Muscle of leg (tissue), 11 donors: ENCODE data around the gene MLPH. TPM values are rescaled to one million over a fixed set of nuclear protein-coding genes. Genes with fewer than 3 reads are reported as not detected.

Source experiments
- DNase-seq: peaks from one replicate; pipeline ENCODE4 v3.0.0; 2013
- H3K27ac ChIP-seq: one replicate; pipeline ENCODE4 v1.5.1; 2013; ENCODE audit warnings: mild to moderate bottlenecking, low read length, control low read depth
- H3K27me3 ChIP-seq: one replicate; pipeline ENCODE4 v1.6.1; 2013; ENCODE audit warnings: low read length; ENCODE audit not compliant: control insufficient read depth, insufficient read depth
- H3K36me3 ChIP-seq: one replicate; pipeline ENCODE4 v1.6.1; 2013; ENCODE audit warnings: low read length; ENCODE audit not compliant: control insufficient read depth, insufficient read depth
- H3K4me1 ChIP-seq: one replicate; pipeline ENCODE4 v1.6.1; 2013; ENCODE audit warnings: low read length; ENCODE audit not compliant: control insufficient read depth, insufficient read depth
- H3K4me3 ChIP-seq: one replicate; pipeline ENCODE4 v1.5.1; 2013; ENCODE audit warnings: low read length, control low read depth
- H3K9me3 ChIP-seq: replicated peaks from 2 replicates; pipeline ENCODE4 v1.6.1; 2013; ENCODE audit warnings: low read depth, low read length; ENCODE audit not compliant: control insufficient read depth
- WGBS: methylation state at CpG from one replicate; pipeline ENCODE4 v1.1.5; 2013; ENCODE audit warnings: missing lambda C conversion rate; ENCODE audit not compliant: insufficient coverage; 5-methylcytosine and 5-hydroxymethylcytosine counted together
- polyA plus RNA-seq, 8 donors: library from polyadenylated mRNA; unstranded; fragments of 120-200 nt; gene quantifications; one replicate each; pipeline versions ENCODE4 v1.2.1 to v1.2.3, GENCODE V29; 2013; ENCODE audit warnings: inconsistent platforms in 1 of 8, low replicate concordance in 1 of 8; ENCODE audit not compliant: insufficient read length in 8 of 8, insufficient read depth in 1 of 8
- total RNA-seq: library from RNA; stranded (reverse); fragments of 120-200 nt; gene quantifications from one replicate; pipeline ENCODE4 v1.2.4, GENCODE V29; 2013

The MLPH gene
- total and polyA plus RNA-seq, 9 donors, result 0.22 to 4.5 (median 0.96) TPM

DNA sequence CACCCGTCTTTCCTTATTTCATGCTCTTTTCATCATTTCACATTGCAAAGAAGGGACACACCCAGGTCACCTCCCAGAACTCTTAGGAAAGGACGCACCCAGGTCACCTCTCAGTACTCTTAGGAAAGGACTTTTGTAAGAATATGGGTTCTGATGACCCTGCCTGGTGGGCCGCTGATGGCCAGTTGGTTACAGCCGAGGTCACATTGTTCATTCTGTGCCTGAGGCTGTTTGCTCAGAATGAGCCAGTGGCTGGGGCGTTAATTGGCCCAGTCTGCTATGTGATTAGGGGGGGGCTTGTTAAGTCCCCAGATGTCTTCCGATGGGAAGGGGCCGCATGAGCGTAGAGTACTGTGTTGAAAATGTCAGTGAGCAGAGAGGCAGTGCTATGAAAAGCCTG is 9.4 kb downstream of the MLPH start:
- peaks cover 15% of the 10 kb centered on the region for H3K27me3 ChIP-seq
- H3K4me1 ChIP-seq, result peaks cover 13% of the 10 kb centered on the region
- no peaks in the 10 kb centered on the region for H3K36me3 ChIP-seq
- DNase-seq, result no peak
- 61% methylated on average over 5 of the region's 8 CpGs for WGBS
- no peak overlapping the region for H3K27ac ChIP-seq
- peaks cover 12% of the 10 kb centered on the region for H3K9me3 ChIP-seq
- H3K4me3 ChIP-seq, result no peak overlapping the region

DNA sequence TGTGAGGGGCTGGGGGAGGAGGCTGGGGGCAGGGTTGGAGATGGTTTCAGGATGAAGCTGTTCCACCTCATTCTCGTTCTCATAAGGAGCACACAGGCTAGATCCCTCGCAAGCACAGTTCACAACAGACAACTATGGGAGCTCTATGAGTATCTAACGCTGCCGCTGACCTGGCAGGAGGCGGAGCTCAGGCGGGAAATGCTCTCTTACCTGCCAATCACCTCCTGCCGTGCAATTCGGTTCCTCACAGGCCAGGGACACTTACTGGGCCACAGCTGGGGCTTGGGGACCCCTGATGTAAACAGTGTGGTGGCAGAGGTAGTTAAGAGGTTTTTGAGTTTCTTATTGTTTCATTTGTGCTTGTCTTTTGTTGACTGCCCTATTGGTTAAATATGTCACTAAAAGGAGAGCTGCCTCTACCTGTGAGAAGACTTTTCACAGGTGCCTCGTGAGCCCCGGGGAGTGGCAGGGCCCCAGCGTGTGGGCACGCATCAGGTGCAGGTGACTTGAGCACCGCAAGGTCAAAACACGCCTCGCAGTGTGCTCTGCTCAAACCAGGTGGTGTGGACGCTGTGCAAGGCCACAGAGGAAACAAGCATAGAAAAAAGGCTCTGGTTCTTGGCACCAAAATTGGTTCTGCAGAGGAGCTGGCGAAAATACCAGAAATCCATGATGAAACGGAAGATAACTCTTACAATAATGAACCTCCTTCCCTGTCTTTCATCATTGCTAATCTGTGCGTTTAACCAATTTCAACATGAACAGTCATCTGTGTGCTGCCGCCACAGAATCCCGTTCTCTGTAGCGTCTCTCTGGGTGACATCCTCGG is 10.2 kb downstream of the MLPH start:
- H3K27ac ChIP-seq, result no peak overlapping the region
- 56% methylated on average over 21 of the region's 23 CpGs for whole genome bisulfite sequencing
- no peaks in the 10 kb centered on the region for H3K36me3 ChIP-seq
- H3K4me3 ChIP-seq, result no peak overlapping the region
- DNase-seq, result no peak
- peaks cover 12% of the 10 kb centered on the region for H3K27me3 ChIP-seq
- peaks cover 4% of the 10 kb centered on the region for H3K9me3 ChIP-seq
- H3K4me1 ChIP-seq, result peaks cover 13% of the 10 kb centered on the region

DNA sequence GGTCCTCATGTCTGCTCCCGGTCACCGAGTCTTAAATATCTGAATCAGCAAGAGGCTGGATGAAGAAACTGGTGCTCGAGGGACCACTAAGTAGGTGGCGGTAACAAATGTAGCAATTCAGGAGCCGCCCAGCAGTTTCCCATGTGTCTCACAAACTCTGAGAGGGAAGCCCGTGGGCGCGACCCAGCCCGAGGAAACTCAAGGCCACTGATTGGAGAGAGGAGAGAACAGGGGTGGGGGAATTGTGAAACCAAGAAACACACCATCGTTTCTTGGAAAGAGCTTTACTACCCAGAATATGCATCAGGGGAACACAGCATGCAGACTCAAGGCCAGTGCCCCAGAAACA is 10.8 kb downstream of the MLPH start:
- Histone ChIP-seq H3K4me1 (peaks cover 13% of the 10 kb centered on the region), H3K4me3 (no peak overlapping the region), H3K9me3 (no peaks in the 10 kb centered on the region), H3K36me3 (no peaks in the 10 kb centered on the region), H3K27ac (no peak overlapping the region), H3K27me3 (peaks cover 12% of the 10 kb centered on the region)
- no peak for DNase-seq
- 31% methylated on average over 6 of the region's 10 CpGs for WGBS

DNA sequence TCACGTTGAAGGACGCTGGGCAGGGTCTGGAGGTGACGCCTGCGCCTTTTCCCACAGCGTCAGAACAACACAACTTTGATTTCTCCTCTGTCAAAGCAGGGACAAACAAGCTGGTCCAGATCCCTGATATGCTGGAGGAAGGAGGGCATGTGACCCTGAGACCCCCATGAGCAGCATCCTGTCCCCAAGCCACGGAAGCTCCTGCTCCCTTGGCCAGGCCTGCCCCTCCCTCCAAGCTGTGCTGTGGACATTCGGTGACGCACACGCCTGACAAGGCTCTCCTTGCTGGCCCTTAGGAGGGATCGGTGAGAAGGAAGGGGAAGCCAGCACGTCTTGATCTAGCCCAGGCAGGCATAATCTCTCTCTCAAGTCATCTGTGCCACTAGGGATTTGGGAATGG is 11.3 kb downstream of the MLPH start:
- Histone ChIP-seq H3K27me3 (peaks cover 12% of the 10 kb centered on the region), H3K4me1 (peaks cover 13% of the 10 kb centered on the region), H3K9me3 (no peaks in the 10 kb centered on the region), H3K4me3 (no peak overlapping the region), H3K36me3 (no peaks in the 10 kb centered on the region), H3K27ac (no peak overlapping the region)
- 60% methylated on average over 3 of the region's 11 CpGs for WGBS
- no peak for DNase-seq

DNA sequence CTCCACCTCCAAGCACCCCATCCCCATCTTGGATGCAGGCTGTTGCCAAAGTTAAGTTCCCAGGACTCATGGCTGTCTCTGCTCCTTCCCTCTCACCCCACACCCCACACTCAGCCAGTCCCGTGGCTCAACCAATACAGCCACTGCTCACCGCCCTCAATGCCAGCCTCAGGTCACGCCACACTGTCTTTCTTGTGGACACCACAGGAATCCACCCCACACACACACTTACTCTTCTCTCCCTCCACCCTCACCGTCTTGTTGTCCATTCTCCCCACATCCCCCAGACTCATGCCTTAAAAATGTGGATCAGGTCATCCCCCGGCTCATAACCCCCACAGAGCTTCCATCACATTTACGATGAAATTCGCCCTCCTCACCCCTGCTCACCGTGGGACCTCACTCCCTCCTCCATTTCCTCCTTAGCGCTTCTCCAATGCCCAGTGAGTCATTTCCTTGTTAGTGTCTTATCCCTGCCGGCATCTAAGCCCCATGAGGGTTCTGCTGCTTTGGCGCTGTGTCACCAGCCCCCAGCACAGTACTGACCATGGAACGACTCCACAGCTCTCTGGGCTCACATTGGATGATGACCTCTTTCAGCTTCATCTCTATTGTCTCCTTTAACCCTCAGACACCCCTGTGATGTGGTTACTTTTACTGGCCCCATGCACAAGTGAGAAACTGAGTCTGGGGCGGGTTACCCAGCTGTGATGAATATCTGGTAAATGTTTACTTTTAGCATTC is 13.8 kb downstream of the MLPH start:
- DNase-seq, result no peak
- H3K4me3 ChIP-seq, result no peak overlapping the region
- H3K27me3 ChIP-seq, result peaks cover 11% of the 10 kb centered on the region
- no peaks in the 10 kb centered on the region for H3K9me3 ChIP-seq
- peaks cover 13% of the 10 kb centered on the region for H3K4me1 ChIP-seq
- H3K36me3 ChIP-seq, result no peaks in the 10 kb centered on the region
- 59% methylated on average over 12 of the region's 13 CpGs for WGBS
- H3K27ac ChIP-seq, result no peak overlapping the region

DNA sequence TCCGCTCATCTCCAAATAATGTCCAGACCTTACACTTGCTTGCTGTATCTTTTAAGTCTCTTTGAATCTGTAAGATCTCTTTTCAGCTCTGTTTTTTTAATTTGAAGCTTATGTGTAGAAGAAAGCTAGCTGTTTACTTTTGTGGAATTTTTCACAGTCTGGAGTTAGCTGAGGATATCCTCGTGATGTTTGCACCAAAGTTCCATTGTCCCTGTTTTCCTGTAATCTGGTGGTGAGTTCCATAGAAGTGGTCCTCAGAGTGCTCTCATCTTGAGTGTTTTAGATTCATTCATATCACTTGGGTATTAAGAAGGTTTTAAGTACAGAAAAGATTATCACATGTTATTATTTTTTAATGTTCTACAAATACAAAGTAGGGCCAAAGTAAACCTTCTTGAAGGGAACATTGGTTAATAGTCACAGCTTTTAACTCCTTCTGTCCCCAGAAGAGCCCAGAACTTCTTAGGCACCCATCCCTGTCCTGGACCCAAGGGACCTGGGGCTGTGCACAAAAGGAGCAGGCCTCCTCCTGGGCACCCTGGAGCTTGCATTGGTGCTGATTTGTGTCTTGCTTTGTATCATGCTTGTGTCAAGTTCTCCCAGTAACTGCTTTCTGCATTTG is 15.0 kb downstream of the MLPH start:
- peaks cover 13% of the 10 kb centered on the region for H3K4me1 ChIP-seq
- no CpG with 5 or more reads among the region's 2 CpGs for WGBS
- H3K9me3 ChIP-seq, result no peaks in the 10 kb centered on the region
- no peaks in the 10 kb centered on the region for H3K36me3 ChIP-seq
- no peak overlapping the region for H3K27ac ChIP-seq
- H3K27me3 ChIP-seq, result peaks cover 6% of the 10 kb centered on the region
- DNase-seq, result no peak
- no peak overlapping the region for H3K4me3 ChIP-seq

DNA sequence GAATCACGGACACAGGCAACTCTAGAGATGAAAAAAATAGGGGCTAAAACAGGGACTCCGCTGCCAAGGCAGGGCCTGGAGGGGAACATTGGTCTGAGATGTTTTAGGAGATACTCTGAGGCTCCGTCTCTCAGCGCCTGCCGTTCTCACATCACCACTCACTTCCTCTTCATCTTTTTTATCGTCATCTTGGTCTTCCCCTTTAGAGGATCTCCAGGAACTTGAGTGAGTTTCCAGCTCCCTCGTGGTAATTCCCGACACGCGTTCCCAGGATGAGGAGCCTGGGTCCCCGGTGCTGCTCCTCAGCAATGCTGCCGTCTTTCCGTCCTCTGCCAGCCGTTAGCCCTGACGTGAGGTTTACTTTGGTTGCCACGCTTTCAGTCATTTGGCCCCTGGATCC is 16.1 kb downstream of the MLPH start:
- Histone ChIP-seq H3K27ac (no peak overlapping the region), H3K9me3 (no peaks in the 10 kb centered on the region), H3K27me3 (peaks cover 2% of the 10 kb centered on the region), H3K4me3 (no peak overlapping the region), H3K4me1 (peaks cover 5% of the 10 kb centered on the region), H3K36me3 (no peaks in the 10 kb centered on the region)
- 89% methylated on average over 12 of the region's 16 CpGs for WGBS
- DNase-seq, result no peak

DNA sequence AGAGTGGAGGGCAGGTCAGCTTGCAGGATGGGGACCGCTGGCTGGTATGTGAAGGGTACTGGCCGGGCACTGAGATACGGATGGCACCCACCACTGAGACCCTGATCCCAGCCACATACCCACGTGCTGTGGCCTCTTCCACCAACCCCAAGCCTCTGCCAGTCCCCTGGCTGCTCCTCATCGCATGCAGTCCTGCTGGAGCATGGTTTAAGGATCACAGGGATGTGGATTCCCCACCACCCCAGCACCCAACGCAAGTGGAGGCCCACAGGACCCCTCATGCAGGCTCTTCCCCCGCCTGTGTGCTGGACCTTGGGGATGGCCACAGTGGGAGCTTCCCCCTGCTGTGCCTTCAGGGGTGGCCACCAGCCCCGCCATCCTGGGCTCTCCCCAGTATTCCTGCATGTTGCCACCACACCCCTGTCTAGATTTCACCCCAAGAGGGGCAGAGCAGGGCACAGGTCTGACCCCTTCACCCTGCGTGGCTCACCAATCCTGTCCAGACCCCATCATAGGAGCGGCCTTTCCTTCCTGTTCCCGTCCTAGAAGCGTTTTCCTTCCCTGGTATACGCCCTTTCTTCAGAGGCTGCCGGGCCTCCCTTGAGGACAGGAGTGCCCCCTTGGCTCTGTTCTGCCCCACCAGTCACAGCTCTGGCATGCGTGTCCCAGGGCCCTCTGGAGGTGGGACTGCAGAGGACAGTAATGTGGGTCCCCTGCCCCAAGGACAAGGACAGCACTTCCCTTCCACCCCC is 18.3 kb downstream of the MLPH start:
- no peaks in the 10 kb centered on the region for H3K9me3 ChIP-seq
- peaks cover 2% of the 10 kb centered on the region for H3K27me3 ChIP-seq
- H3K27ac ChIP-seq, result no peak overlapping the region
- H3K36me3 ChIP-seq, result no peaks in the 10 kb centered on the region
- no peak overlapping the region for H3K4me3 ChIP-seq
- WGBS, result 91% methylated on average over 10 of the region's 15 CpGs
- no peak for DNase-seq
- no peaks in the 10 kb centered on the region for H3K4me1 ChIP-seq

DNA sequence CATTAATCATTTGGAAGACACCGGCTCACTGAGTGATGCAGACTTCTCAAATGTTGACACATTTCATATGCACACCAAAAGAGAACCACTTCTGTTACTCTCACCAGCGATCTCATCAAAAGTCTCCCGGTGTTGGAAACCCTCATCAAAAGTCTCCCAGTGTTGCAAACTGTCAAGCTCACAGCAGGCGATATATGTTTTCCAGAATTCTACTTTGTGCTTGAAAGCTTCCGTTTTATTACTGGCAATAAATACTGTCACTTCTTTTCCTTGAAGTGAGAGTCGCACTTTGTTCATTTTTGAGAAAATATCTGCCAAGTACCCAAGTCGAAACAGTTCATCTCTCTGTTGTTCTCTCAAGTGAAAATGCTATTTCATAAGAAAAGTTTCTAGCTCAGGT is 20.5 kb downstream of the MLPH start:
- Histone ChIP-seq H3K27me3 (no peaks in the 10 kb centered on the region), H3K27ac (no peak overlapping the region), H3K4me3 (no peak overlapping the region), H3K36me3 (no peaks in the 10 kb centered on the region), H3K4me1 (peaks cover 16% of the 10 kb centered on the region), H3K9me3 (no peaks in the 10 kb centered on the region)
- 44% methylated on average over 6 of the region's 7 CpGs for WGBS
- no peak for DNase-seq

DNA sequence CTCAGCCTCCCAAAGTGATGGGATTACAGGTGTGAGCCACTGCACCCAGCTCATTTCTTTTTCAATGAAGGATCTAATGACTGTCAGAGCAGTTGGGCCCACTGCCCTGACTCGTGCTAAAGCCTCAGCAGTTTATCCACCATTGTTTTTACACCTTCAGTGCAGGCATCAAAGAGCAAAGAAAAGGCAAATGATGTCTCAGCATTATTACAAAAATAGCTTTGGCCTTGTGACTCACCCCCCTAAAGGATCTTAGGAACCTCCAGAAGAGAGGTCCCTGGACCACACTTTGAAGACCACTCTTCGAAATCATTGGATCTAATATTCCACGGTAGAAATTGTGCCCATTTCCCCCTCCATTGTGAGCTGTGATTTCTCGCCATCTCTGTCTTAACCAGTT is 21.3 kb downstream of the MLPH start:
- Histone ChIP-seq H3K4me1 (peaks cover 24% of the 10 kb centered on the region), H3K36me3 (no peaks in the 10 kb centered on the region), H3K27ac (no peak overlapping the region), H3K27me3 (no peaks in the 10 kb centered on the region), H3K4me3 (no peak overlapping the region), H3K9me3 (no peaks in the 10 kb centered on the region)
- no peak for DNase-seq
- WGBS, result 86% methylated on average over 4 of the region's 4 CpGs
